ENCODE measurements around the gene TPM2. TPM values are rescaled to one million over a fixed set of nuclear protein-coding genes. Genes with fewer than 3 reads are reported as not detected.

Gene TPM2
- total and polyA plus RNA-seq, 8 donors: 145 to 261 (median 192) TPM

DNA sequence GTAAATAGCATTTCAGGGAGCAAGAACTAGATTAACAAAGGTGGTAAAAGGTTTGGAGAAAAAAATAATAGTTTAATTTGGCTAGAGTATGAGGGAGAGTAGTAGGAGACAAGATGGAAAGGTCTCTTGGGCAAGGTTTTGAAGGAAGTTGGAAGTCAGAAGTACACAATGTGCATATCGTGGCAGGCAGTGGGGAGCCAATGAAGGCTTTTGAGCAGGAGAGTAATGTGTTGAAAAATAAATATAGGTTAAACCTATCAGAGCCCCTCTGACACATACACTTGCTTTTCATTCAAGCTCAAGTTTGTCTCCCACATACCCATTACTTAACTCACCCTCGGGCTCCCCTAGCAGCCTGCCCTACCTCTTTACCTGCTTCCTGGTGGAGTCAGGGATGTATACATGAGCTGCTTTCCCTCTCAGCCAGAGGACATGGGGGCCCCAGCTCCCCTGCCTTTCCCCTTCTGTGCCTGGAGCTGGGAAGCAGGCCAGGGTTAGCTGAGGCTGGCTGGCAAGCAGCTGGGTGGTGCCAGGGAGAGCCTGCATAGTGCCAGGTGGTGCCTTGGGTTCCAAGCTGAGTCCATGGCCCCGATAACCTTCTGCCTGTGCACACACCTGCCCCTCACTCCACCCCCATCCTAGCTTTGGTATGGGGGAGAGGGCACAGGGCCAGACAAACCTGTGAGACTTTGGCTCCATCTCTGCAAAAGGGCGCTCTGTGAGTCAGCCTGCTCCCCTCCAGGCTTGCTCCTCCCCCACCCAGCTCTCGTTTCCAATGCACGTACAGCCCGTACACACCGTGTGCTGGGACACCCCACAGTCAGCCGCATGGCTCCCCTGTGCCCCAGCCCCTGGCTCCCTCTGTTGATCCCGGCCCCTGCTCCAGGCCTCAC lies 16.3 kb downstream of the TPM2 start, which contains the start of gene CA9:
Gene CA9, plus strand, starts transcription at position 797 of the 893 bp plus-strand sequence. Its CDS starts 32 bp downstream, at position 829.
- no peak for TF ChIP-seq CTCF (IDR thresholded peaks at IDR 0.05)
- no peak for DNase-seq
- Histone ChIP-seq H3K9me3 (no peaks in the 10 kb centered on the region), H3K27ac (no peak within 1 kb of the TSS), H3K4me3 (no peak within 1 kb of the TSS), H3K4me1 (peaks cover 6 to 12% of the 10 kb centered on the region in 2 donors), H3K27me3 (peaks cover 9 to 30% of the 10 kb centered on the region in 2 donors), H3K36me3 (no peaks in the 10 kb centered on the region)
- peak; percentile 30 for ATAC-seq
- intact Hi-C loops (cut with DNase I): no loop called here

DNA sequence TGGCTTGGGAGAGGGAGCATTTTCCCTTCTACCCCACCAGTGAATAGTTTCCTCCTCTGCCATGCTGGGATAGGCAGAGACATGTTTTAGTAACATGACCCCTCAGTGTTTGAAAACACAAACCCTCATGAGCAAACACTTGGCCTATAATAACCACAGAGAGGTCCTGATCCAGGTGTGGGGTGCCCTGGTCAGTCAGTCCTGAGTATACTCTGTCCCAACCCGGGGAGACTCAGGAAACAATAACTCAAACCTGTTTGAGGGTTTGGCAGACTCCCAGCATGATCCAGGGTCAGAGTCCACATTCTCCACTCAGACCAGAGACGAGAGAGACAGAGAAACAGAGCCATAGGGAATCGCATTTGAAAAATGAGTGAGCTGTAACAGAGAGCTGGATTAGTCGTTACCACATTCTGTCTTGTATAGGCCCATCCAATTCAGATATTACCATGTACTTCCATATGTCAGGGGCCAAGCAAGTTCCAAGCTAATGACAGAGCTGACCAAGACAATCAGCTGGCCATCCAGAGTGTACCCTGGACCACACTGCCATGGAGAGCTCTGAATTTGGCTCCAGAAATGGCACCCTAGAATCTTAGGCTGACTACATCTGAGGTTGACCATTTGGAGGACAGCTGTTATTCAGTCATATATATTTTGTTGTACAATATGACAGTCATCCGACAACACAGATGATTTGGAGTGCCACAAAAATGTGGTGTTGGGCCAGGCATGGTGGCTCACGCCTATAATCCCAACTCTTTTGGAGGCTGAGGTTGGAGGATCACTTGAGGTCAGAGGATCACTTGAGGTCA lies 20.2 kb downstream of the TPM2 start:
- H3K27me3 ChIP-seq: peaks cover 0 to 4% of the 10 kb centered on the region in 2 donors
- intact Hi-C loops (cut with DNase I): loop anchor here in 1 of 2 donors (10.0 kb wide), 1 partner anchor 55 kb away; no protein-coding TSS in a partner anchor
- ATAC-seq (no peak), DNase-seq (no peak)
- H3K4me3 ChIP-seq: no peak overlapping the region
- H3K36me3 ChIP-seq: no peaks in the 10 kb centered on the region
- H3K9me3 ChIP-seq: no peaks in the 10 kb centered on the region
- no peak for TF ChIP-seq CTCF (IDR thresholded peaks at IDR 0.05)
- no peak overlapping the region for H3K27ac ChIP-seq
- peaks cover 0 to 16% of the 10 kb centered on the region in 2 donors for H3K4me1 ChIP-seq

GRCh38 chr9:35667939-35668338 lies 21.8 kb downstream of the TPM2 start:
- Histone ChIP-seq H3K4me1 (peaks cover 0 to 20% of the 10 kb centered on the region in 2 donors), H3K27me3 (no peaks in the 10 kb centered on the region), H3K9me3 (no peaks in the 10 kb centered on the region), H3K4me3 (no peak overlapping the region), H3K27ac (no peak overlapping the region), H3K36me3 (no peaks in the 10 kb centered on the region)
- DNase-seq (no peak), ATAC-seq (no peak)
- no peak for TF ChIP-seq CTCF (IDR thresholded peaks at IDR 0.05)
- intact Hi-C loops (cut with DNase I): loop anchor here in 1 of 2 donors (10.0 kb wide), 1 partner anchor 57 kb away; no protein-coding TSS in a partner anchor

- no peak for DNase-seq
- no peak for ATAC-seq
- H3K36me3 ChIP-seq: peaks cover 0 to 6% of the 10 kb centered on the region in 2 donors
- H3K27ac ChIP-seq: no peak overlapping the region
- H3K27me3 ChIP-seq: no peaks in the 10 kb centered on the region
- intact Hi-C loops (cut with DNase I): loop anchor here in 1 of 2 donors (10.0 kb wide), 1 partner anchor 58 kb away; no protein-coding TSS in a partner anchor
- TF ChIP-seq CTCF (IDR thresholded peaks at IDR 0.05): no peak
- H3K9me3 ChIP-seq: no peaks in the 10 kb centered on the region
- H3K4me3 ChIP-seq: no peak overlapping the region
- peaks cover 0 to 33% of the 10 kb centered on the region in 2 donors for H3K4me1 ChIP-seq
These were observed 23.2 kb downstream of the TPM2 start for GRCh38 chr9:35666549-35666948.

Measured in left lung (tissue), 10 donors.